Activated CD4-positive, alpha-beta T cell treated with anti-CD3 and anti-CD28 coated beads, Interleukin-2, amount 10 ng/mL, durations not matched to agents 7 days and 5 days (primary cell): Measurements from ENCODE around the gene NPFF. TPM values are rescaled to one million over a fixed set of nuclear protein-coding genes. Genes with fewer than 3 reads are reported as not detected.
"Not testable (repeated sequence)": the region's sequence is repeated elsewhere in the genome, so short reads cannot be mapped to it uniquely, and the experiment has no call there.

Experiments
- CTCF ChIA-PET: fragments of 350-600 bp; sonication (Branson Sonifier 250); formaldehyde crosslinking; loops from one replicate; lab custom pipeline; 2021; ENCODE audit warnings: antibody characterized with exemption; lab: Charles Lee
- POLR2A ChIA-PET: fragments of 350-600 bp; sonication (Branson Sonifier 250); formaldehyde crosslinking; loops from one replicate; lab custom pipeline; 2021; ENCODE audit warnings: antibody characterized with exemption; lab: Charles Lee
- DNase-seq: peaks from one replicate; pipeline ENCODE4 v3.0.0-alpha.2; 2020
- H3K27ac Mint-ChIP-seq: one replicate; pipeline ENCODE4 v1.8.0; 2021; ENCODE audit warnings: mild to moderate bottlenecking, moderate library complexity, mixed read lengths
- H3K27me3 Mint-ChIP-seq: one replicate; pipeline ENCODE4 v1.8.0; 2021; ENCODE audit warnings: mixed read lengths
- H3K36me3 Mint-ChIP-seq: one replicate; pipeline ENCODE4 v1.8.0; 2021; ENCODE audit warnings: low read depth, mixed read lengths
- H3K4me1 Mint-ChIP-seq: one replicate; pipeline ENCODE4 v1.8.0; 2021; ENCODE audit warnings: mixed read lengths
- H3K4me3 Mint-ChIP-seq: one replicate; pipeline ENCODE4 v1.8.0; 2021; ENCODE audit warnings: mild to moderate bottlenecking, moderate library complexity, mixed read lengths
- H3K9me3 Mint-ChIP-seq: one replicate; pipeline ENCODE4 v1.8.0; 2021; ENCODE audit warnings: mixed read lengths
- total RNA-seq, 2 experiments: library from RNA; stranded (reverse); gene quantifications; one replicate each; pipeline ENCODE4 v1.2.3, GENCODE V29; 2021

The NPFF gene
- total RNA-seq, 2 experiments from 2014 or later, result not detected

GRCh38 chr12:53489242-53489864 lies 17.9 kb downstream of the NPFF start:
- no peak for DNase-seq
- peaks cover 15% of the 10 kb centered on the region for H3K36me3 Mint-ChIP-seq
- POLR2A ChIA-PET, result no interaction called here
- CTCF ChIA-PET, result interaction anchor here (1.3 to 2.9 kb wide), 4 partner anchors 8 to 168 kb away, joined by 4 to 11 read pairs (median 7); partner anchors contain the start of gene AAAS
- no peak overlapping the region for H3K27ac Mint-ChIP-seq
- H3K27me3 Mint-ChIP-seq, result no peaks in the 10 kb centered on the region
- no peaks in the 10 kb centered on the region for H3K9me3 Mint-ChIP-seq
- H3K4me3 Mint-ChIP-seq, result no peak overlapping the region
- H3K4me1 Mint-ChIP-seq, result peaks cover 20% of the 10 kb centered on the region

- no peaks in the 10 kb centered on the region for H3K4me1 Mint-ChIP-seq
- H3K27ac Mint-ChIP-seq, result no peak overlapping the region
- no peaks in the 10 kb centered on the region for H3K9me3 Mint-ChIP-seq
- POLR2A ChIA-PET, result no interaction called here
- no peak overlapping the region for H3K4me3 Mint-ChIP-seq
- CTCF ChIA-PET, result interaction anchor here (1.7 kb wide), 1 partner anchor 12 kb away, joined by 5 read pairs; no protein-coding TSS in a partner anchor
- no peak for DNase-seq
- H3K36me3 Mint-ChIP-seq, result peaks cover 25% of the 10 kb centered on the region
- no peaks in the 10 kb centered on the region for H3K27me3 Mint-ChIP-seq
Measured at GRCh38 chr12:53486736-53487487, 20.4 kb downstream of the NPFF start.

- ChIA-PET CTCF (interaction anchor here (1.7 kb wide), 1 partner anchor 11 kb away, joined by 5 read pairs; no protein-coding TSS in a partner anchor), POLR2A (no interaction called here)
- Mint-ChIP-seq H3K9me3 (no peaks in the 10 kb centered on the region), H3K27ac (no peak overlapping the region), H3K4me1 (no peaks in the 10 kb centered on the region), H3K27me3 (no peaks in the 10 kb centered on the region), H3K4me3 (no peak overlapping the region), H3K36me3 (peaks cover 31% of the 10 kb centered on the region)
- DNase-seq, result no peak
Measured at GRCh38 chr12:53485955-53486735, 21.1 kb downstream of the NPFF start.

DNA sequence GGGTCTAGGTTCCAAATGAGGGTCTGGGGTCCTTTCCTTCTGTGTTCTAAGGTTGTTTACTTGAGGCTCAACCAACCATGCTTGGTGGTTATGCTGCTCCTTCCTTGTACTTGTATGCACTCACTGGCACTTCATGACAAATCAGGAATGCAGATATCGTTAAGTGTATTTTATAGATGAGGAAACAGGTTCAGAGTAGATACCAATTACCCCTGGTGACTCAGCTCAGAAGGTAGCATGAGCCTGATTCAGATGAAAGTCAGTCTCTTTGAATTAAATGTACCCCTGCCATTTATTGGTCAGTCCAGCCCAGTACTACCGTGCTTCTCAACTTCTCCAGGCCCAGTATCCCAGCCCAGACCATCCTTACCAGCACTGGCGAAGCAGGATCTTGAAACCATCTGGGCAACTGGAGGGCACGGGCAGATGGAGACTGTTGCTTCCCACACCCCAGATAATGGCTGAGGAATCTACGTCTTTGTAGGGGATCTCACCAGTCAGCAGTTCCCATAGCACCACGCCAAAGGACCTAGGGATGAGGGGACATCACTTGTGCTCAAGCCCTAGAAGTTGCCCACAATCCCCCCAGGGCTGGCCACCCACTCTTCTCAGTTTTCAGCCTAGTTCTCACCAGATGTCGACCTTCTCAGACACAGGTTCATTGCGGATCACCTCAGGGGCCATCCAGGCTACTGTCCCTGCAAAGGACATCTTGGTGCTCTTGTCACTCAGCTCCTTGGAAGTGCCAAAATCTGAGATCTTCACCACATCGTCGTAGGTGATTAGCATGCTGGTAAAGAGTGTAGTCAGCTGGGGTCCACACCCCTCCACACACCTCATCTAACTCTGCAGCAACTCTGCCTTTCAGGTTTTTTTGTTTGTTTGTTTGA lies 22.4 kb downstream of the NPFF start:
- no peaks in the 10 kb centered on the region for H3K4me1 Mint-ChIP-seq
- peaks cover 35% of the 10 kb centered on the region for H3K36me3 Mint-ChIP-seq
- ChIA-PET CTCF (no interaction called here), POLR2A (no interaction called here)
- no peak for DNase-seq
- peak overlapping the region; percentile 11 for H3K27ac Mint-ChIP-seq
- no peak overlapping the region for H3K4me3 Mint-ChIP-seq
- no peaks in the 10 kb centered on the region for H3K27me3 Mint-ChIP-seq
- H3K9me3 Mint-ChIP-seq, result no peaks in the 10 kb centered on the region

DNA sequence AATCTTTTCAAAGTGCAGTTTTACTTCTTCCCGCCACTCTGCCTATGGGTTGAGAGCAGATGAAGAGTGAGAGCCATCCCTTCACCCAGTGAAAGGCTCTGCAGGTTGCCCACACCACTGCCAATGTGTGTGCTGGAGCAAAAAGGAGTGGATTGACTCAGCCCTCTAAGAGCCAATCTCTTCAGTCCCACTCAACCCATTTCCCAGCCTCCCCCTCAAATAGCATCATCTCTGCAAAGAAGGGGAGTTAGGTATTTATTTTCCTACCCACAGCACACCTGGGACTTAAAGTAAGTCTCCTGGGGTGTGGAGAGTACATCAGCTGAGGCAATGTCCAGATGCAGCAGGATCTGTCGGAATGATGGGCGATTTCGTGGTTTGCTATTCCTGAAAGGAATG lies 23.3 kb downstream of the NPFF start:
- Mint-ChIP-seq H3K36me3 (peaks cover 44% of the 10 kb centered on the region), H3K4me3 (no peak overlapping the region), H3K27ac (no peak overlapping the region), H3K4me1 (no peaks in the 10 kb centered on the region), H3K27me3 (no peaks in the 10 kb centered on the region), H3K9me3 (no peaks in the 10 kb centered on the region)
- ChIA-PET CTCF (interaction anchor here (1.6 kb wide), 1 partner anchor 16 kb away, joined by 4 read pairs; the partner anchor contains the start of gene MAP3K12), POLR2A (no interaction called here)
- DNase-seq, result no peak

GRCh38 chr12:53483225-53483978 lies 23.9 kb downstream of the NPFF start:
- H3K4me3 Mint-ChIP-seq, result no peak overlapping the region
- H3K9me3 Mint-ChIP-seq, result no peaks in the 10 kb centered on the region
- H3K4me1 Mint-ChIP-seq, result no peaks in the 10 kb centered on the region
- H3K27me3 Mint-ChIP-seq, result no peaks in the 10 kb centered on the region
- H3K36me3 Mint-ChIP-seq, result peaks cover 45% of the 10 kb centered on the region
- POLR2A ChIA-PET, result interaction anchor here (1.4 kb wide), 1 partner anchor 18 kb away, joined by 3 read pairs; the partner anchor contains the start of gene TARBP2
- peak overlapping the region; percentile 60 for H3K27ac Mint-ChIP-seq
- CTCF ChIA-PET, result interaction anchor here (1.5 to 1.6 kb wide), 2 partner anchors 16 to 39 kb away, joined by 3 to 4 read pairs; partner anchors contain the start of gene MAP3K12
- no peak for DNase-seq

DNA sequence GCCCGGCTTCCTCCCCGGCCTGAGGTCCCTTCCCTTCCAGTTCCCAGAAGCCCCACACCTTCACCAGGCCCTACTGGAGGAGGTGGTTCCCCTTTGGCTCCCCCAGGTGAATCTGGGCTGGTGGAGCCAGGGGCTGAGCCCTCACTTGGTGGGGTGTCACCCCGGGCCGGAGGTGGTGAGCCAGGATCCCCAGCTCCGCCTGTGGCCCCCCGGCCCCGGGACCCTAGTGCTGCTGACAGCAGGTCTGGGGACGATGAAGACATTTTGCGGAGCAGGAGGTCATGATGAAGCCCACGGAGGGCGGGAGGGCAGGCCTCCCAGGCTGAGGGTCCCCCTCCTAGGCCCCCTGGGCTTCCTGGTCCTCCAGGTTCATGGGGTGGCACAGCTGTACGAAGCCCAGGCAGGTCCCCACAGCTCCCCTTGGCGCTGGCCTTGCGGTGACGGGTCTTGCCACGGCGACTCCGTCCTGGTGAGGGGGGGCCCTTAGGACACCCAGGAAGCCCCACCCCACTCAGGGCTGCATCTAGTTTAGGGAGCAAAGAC lies 24.6 kb downstream of the NPFF start:
- ChIA-PET CTCF (interaction anchor here (1.2 to 2.0 kb wide), 9 partner anchors 7 to 161 kb away, joined by 3 to 11 read pairs (median 4); partner anchors contain the start of genes AAAS, MAP3K12 and TARBP2), POLR2A (interaction anchor here (1.4 kb wide), 1 partner anchor 18 kb away, joined by 3 read pairs; the partner anchor contains the start of gene TARBP2)
- DNase-seq, result no peak
- peaks cover 46% of the 10 kb centered on the region for H3K36me3 Mint-ChIP-seq
- H3K27ac Mint-ChIP-seq, result no peak overlapping the region
- H3K27me3 Mint-ChIP-seq, result no peaks in the 10 kb centered on the region
- H3K4me1 Mint-ChIP-seq, result no peaks in the 10 kb centered on the region
- no peaks in the 10 kb centered on the region for H3K9me3 Mint-ChIP-seq
- H3K4me3 Mint-ChIP-seq, result no peak overlapping the region

- CTCF ChIA-PET, result interaction anchor here (0.8 to 2.0 kb wide), 13 partner anchors 8 to 161 kb away, joined by 3 to 11 read pairs (median 3); partner anchors contain the start of genes AAAS, MAP3K12 and TARBP2
- H3K4me3 Mint-ChIP-seq, result no peak overlapping the region
- H3K4me1 Mint-ChIP-seq, result peaks cover 1% of the 10 kb centered on the region
- H3K27me3 Mint-ChIP-seq, result no peaks in the 10 kb centered on the region
- POLR2A ChIA-PET, result interaction anchor here (1.4 kb wide), 1 partner anchor 19 kb away, joined by 3 read pairs; the partner anchor contains the start of gene TARBP2
- H3K27ac Mint-ChIP-seq, result no peak overlapping the region
- peaks cover 46% of the 10 kb centered on the region for H3K36me3 Mint-ChIP-seq
- no peak for DNase-seq
- no peaks in the 10 kb centered on the region for H3K9me3 Mint-ChIP-seq
Measured at GRCh38 chr12:53481939-53482586, 25.2 kb downstream of the NPFF start.

DNA sequence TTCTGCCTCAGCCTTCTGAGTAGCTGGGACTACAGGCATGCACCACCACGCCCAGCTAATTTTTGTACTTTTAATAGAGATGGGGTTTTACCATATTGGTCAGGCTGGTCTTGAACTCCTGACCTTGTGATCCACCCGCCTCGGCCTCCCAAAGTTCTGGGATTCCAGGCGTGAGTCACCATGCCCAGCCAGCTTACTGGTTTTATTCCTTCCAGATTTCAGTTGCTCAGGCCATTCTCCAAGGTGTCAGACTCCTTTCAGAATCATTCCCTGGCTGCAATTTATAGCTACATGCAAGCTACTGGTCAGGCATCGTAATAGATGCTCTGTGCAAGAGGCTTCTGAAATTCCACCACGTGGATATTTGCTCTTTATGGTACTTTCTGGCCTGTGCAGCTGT lies 25.8 kb downstream of the NPFF start:
- H3K27me3 Mint-ChIP-seq, H3K9me3 Mint-ChIP-seq, H3K27ac Mint-ChIP-seq, H3K4me1 Mint-ChIP-seq, DNase-seq, H3K4me3 Mint-ChIP-seq, POLR2A ChIA-PET: not testable (repeated sequence)
- CTCF ChIA-PET, result interaction anchor here (0.8 to 2.0 kb wide), 11 partner anchors 8 to 160 kb away, joined by 3 to 11 read pairs (median 3); partner anchors contain the start of genes AAAS and TARBP2
- peaks cover 52% of the 10 kb centered on the region for H3K36me3 Mint-ChIP-seq

DNA sequence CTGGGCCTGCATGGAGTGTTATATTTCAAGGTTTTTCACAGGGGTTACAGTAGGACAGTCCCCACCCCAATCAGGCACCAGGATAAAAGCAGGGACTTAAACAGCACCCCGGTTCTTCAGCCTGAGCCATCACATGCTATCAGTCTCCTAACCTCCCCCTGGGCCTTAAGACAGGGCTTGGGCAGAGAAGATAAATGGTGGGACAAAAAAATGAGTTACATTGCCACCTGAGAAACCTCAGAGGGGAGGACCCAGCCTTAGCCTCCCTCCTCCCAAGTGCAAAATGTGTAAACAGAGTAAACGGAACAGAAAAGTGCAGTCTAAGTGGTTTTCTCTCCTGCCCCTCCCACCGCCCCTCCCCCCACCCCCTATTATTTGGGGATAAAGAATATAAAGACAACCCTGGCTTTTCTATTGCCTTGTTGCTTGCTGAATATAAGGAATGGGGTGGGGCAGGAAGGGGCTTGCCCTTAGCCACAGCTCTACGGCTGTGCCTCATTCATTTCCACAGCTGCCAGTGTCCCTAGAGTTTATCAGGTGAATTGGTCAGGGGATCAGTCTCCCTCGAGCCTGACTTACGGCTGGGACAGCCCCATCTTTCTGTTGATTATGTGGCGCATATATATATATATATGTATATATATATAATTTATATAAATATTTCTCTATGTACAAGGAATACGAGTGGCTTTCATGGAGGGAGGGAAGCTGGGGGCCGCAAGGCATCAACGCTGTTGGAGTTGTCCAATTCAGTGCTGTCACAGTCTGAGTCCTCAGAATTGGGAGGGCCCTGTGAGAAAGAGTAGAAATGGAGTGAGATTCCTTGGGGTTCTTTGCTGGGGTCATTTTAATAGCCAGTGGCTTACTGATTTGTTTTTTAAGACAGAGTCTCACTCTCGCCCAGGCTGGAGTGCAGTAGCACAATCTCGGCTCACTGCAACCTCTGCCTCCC lies 26.5 kb downstream of the NPFF start:
- H3K9me3 Mint-ChIP-seq, result no peaks in the 10 kb centered on the region
- H3K36me3 Mint-ChIP-seq, result peaks cover 57% of the 10 kb centered on the region
- no peaks in the 10 kb centered on the region for H3K27me3 Mint-ChIP-seq
- DNase-seq, result no peak
- H3K4me3 Mint-ChIP-seq, result no peak overlapping the region
- no peak overlapping the region for H3K27ac Mint-ChIP-seq
- ChIA-PET POLR2A (no interaction called here), CTCF (interaction anchor here (0.8 to 2.0 kb wide), 7 partner anchors 8 to 26 kb away, joined by 3 to 11 read pairs (median 3); partner anchors contain the start of gene TARBP2)
- peaks cover 5% of the 10 kb centered on the region for H3K4me1 Mint-ChIP-seq
